Fibroblast of peridontal ligament (primary cell): Measurements from ENCODE around the gene SLC37A3.

Experiments
- DNase-seq: peaks from one replicate; pipeline ENCODE4 v3.0.0-alpha.2; 2010; ENCODE audit errors: extremely low read depth

Gene SLC37A3

DNA sequence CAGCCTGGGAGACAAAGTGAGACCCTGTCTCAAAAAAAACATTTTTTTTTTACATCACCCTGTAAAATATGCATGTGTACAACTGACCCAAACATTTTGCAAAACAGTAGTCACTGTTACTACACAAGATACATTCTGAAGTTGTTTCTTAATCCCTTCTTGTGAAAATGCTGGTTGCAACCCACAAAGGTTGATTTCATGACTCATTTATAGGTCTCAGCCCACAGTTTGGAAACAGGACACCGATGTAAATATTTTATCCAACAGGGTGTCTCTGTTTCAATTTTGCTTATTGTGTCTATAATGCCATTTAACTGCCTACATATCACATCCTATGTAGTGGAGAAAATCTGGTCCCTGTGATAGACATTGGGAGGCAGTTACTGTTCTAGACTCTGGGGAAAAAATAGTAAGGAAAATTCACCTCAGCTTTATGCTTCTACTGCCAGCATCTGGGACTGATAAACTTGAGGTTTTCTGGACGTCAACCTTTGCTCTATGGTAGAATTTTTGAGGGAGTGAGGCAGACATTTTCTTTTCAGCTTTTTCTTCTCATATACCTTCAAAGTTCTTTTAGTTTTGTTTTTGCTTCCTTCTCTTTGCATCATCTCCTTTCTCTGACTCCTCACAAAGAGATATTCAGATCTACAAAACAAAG lies 4.0 kb upstream of the SLC37A3 start:
- DNase-seq = peak; percentile 76

DNA sequence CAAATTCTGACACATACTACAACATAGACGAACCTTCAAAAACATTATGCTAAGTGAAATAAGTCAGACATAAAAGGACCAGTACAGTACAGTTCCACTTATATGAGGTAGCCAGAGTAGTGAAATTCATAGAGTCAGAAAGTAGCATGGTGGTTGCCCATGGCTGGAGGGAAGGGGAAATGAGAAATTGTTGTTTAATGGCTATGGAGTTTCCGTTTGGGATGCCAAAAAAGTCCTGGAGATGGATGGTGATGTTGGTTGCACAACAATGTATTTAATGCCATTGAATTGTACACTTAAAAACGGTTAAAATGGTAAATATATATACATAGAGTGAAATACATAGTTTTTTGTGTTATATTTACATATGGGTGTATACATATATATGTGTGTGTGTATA lies 2.1 kb upstream of the SLC37A3 start:
- DNase-seq = no peak

DNA sequence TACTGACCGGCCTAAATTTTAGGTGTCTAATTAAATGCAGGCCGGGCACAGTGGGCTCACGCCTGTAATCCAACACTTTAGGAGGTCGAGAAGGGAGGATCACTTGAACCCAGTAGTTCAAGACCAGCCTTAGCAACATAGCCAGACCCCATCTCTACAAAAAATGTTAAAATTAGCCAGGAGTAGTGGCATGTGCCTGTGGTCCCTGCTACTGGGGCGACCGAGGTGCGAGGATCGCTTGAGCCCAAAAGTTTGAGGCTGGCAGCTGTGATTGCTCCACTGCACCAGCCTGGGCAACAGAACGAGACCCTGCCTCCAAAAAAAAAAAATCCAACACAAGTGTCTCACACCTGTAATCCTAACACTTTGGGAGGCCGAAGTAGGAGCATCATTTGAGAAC lies 491 bp upstream of the SLC37A3 start:
- no peak for DNase-seq

DNA sequence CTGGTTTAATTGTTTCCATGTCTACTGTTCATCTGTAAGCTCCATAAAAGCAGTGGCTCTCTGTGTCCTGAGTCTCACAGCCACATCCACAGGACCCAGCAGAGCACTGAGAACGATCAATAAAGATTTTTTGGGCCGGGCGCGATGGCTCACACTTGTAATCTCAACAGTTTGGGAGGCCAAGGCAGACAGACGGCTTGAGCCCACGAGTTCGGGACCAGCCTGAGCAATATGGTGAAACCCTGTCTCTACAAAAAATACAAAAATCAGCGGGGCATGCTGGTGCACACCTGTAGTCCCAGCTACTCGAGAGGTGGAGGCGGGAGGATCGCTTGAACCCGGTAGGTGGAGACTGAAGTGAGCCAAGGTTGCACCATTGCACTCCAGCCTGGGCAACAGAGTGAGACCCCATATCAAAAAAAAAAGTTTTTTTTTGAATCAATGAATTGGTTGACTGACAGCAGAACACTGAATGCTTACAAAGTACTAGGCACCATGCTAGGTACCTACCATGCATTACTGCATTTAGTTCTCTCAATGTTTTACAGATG lies 4.5 kb downstream of the SLC37A3 start:
- DNase-seq = no peak

DNA sequence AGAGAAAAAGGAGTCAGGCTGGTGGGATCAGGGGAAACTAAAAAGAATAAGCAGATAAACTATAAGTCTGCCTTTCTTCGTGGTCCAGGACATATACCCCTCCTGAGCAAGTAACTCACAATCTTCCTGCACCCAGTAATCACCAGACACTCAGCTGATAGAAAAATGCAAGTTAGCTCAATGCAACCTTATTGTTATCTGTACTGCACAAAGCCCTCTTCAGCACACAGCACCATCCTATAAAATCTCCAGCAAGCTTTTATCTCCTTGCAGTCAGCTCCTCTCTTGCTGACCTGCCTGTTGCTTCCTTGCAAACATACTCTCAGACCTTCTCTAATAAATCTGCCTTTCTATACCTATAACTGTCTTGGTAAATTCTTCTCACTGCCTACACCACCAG lies 6.7 kb downstream of the SLC37A3 start:
- no peak for DNase-seq

DNA sequence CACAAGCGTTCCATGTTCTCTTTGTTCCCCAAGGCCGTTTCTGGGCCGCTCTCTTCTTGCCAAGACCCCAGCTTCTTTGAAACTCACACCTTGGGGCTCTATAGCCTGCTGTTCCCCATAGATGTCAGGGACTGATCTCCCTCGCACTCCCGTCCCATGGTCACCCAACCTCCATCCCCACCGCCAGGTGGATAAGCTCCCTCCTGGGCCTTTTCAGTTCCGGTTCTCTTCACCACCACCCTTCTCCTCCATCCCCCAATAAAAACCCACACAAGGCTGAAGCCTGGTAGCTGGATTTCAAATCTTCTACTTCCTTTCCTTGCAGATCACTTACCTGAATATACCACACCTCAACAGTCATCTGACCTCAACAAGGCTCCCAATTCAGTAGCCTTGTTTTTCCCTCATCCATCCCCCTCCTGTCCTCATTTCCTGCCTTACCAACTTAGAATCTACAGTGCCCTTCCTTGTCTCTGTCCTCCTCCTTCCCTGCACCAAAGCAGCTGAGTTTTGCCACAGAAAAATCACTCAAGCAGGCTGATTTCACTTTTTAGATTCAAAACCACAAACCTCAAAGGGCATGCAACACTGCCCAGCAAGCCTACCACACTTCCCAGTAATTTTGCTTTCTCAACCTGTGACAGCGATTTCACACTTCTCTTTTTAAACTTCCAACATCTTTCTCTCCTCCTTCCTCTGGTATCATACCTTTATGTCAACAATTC lies 7.7 kb downstream of the SLC37A3 start:
- DNase-seq = peak; percentile 70

DNA sequence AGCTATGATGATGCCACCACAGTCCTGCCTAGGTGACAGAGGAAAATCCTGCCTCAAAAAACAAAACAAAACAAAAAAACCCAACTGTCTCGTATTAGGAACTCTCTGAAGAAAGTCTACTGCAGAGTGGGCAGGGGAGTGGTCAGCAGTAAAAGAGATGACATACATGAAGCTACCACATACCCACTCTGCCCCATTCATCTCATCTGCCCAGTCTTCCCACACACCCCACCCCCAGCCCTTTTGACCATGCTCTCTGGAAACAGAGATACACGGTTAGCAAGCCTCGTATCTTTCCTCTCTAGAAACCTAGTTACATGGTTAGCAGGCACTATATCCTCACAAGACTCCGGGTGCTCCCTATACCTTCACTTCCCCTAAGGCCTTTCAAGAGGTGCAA lies 8.3 kb downstream of the SLC37A3 start:
- DNase-seq = no peak

DNA sequence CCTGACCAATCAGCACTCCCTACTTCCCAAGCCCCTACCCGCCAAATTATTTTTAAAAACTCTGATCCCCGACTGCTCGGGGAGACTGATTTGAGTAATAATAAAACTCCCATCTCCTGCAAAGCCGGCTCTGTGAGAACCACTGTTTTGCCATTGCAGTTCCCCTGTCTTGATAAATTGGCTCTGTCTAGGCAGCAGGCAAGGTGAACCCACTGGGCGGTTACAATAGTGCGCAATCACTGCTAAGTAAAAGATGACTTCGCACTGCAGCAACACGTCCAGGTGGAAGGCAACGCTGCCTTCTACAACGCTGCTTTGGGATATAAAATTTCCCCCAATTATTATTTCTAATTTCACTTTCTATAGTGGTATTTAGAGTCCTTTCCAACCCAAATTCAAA lies 8.9 kb downstream of the SLC37A3 start:
- no peak for DNase-seq

DNA sequence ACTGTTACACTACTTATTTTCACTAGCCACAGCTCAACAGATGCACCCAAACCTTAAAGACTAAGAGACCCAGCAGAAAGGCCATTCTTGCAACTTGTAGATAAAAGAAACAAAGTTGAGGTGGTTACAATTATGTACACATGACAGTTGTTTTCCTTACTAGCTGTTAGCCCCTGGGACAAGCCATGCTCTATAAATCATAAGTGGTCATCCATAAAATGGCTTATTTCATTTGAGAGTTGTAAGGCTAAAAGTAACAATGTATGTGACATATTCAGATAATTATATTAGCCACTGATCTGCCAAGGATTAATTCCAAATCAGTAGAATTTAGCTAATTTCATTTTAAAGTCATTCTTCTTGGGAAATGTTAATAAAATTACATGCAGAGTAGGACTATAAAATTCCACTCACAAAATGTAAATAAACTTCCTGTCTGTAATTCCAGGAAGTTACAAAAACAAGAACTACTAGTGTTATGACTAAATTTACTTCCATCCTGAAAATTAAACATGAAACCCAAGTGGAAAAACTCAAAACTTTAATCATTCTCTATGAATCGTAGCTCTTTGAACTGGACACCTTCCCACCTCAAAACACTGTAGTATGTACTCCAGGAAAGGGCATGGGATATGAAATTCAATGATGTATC lies 13.3 kb downstream of the SLC37A3 start:
- no peak for DNase-seq

DNA sequence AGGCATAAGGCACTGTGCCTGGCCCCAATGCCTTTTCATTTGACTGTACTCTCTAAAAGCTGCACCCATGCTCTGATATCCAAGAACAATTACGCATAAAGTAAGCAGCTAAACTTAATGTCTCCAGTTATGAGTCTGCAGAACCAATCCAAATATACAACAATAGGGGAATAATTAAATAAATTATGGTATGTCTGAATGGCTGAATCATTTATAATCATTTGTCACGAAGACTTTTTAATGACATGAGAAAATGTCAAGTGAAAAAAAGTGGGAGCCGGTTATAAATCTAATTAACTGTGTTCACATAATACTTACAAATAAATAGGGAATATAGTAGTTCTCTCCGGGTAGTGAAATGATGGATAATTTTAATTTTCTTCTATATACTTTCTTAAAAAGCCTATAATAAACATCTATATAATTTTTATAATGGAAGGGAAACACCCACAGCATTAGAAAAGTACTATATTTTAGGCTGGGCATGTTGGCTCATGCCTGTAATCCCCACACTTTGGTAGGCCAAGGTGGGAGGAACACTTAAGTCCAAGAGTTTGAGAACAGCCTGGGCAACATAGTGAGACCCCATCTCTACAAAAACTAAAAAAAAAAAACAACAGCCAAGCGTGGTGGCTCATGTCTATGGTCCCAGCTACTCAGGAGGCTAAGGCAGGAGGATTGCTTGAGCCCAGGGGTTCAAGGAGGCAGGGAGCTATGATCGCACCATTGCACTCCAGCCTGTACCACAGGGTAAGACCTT lies 14.2 kb downstream of the SLC37A3 start:
- DNase-seq = no peak

DNA sequence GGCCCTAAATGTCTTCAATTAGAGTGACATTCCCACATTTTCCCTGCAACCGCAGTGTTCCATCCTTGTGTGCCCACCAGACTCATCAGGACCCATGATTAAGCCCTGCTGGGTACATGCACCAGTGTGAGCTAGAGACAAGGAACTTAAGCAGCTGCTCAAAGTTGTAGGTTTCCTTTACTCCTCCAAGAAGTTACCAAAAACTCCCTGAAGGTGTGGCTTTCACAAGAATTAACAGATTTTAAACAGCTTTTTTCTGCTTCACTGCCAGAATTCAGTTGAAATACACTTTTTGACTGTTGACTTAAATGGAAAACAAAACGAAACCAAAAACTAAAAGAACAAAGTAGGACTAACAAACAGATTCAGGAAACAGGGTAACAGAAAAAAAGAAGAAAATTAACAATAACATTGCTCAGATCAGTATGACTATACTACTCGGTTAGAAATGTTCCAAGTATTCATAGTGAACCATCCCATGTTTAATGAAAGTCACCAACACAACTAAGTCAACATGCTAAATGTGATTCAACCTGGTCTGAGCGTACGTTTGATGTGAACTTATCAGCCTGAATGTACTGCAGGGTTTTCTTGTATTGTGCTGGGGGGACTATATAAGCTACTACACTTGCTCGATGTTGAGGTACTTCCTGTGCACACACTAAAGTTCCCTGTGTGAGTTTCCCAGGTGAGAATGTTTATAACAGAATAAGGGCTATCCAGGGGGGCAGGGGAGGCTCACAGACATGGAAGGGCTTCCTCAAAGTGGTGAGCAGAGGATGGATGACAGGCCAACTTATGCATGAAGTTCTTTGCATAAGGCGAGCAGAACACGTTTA lies 22.2 kb downstream of the SLC37A3 start:
- DNase-seq = peak; percentile 9

DNA sequence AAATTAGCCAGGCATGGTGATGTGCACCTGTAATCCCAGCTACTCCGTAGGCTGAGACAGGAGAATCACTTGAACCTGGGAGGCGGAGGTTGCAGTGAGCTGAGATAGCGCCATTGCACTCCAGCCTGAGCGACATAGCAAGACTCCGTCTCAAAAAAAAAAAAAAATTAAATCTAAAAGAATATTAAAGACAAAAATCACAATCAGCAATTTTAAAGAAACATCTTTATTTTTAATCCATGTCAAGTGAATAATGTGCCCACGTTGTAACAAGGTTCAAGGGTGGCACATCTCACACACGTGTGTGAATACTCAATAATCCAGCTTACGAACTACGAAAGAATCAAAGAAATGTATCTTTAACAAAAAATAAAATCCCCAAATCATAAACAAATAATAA lies 23.0 kb downstream of the SLC37A3 start:
- DNase-seq = no peak

DNA sequence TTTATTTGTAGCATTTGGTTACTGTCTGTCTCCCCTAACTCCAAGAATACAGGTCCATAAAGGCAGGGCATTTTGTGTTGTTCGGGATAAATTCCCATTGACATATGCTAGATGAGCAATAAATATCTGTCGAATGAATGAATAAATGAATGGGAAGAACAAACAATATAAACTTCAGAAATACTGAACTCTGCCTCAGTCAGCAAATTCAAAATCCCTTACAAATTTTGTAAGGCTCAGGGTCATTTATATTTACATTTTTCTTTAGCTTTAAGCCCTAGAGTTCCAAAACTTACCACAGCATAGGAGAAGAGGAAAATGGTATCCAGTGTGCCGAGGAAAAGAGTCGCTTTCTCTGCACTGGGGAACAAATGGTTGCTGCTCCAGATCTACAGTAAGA lies 29.0 kb downstream of the SLC37A3 start:
- DNase-seq = no peak

DNA sequence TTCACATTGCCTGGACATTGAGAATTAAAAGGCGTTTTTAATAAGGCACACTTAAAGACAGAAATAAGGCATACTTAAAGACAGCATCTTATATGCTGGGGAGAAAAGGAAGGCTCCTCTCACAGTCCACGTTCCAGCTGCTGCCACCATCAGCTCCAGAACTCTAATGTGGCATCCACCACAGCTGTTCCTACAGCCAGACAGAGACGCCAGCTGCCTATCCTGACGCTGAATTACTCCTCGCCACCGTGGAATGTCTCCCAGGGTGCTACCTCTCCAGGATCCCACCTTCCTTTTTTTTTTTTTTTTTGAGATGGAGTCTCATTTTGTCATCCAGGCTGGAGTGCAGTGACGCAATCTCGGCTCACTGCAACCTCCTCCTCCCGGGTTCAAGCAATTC lies 30.8 kb downstream of the SLC37A3 start:
- DNase-seq = no peak

DNA sequence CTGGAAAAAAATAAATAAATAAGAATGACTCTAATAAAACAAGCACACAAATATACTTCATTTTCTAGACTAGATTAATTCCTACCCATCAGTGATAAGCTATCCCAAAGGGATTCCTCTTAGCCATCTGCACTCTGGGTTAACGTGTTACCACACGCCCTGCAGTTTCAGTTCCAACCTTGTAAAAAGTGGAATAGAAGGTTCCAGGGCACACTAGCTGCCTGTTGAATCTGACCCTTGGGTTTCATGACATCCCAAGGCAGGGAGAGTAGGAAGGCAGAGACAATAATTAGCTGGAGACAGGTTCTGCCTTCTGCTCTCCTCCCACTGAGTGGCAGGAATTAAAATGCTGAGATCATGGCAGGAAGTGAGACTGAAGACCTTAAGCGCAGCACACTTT lies 33.5 kb downstream of the SLC37A3 start:
- no peak for DNase-seq

DNA sequence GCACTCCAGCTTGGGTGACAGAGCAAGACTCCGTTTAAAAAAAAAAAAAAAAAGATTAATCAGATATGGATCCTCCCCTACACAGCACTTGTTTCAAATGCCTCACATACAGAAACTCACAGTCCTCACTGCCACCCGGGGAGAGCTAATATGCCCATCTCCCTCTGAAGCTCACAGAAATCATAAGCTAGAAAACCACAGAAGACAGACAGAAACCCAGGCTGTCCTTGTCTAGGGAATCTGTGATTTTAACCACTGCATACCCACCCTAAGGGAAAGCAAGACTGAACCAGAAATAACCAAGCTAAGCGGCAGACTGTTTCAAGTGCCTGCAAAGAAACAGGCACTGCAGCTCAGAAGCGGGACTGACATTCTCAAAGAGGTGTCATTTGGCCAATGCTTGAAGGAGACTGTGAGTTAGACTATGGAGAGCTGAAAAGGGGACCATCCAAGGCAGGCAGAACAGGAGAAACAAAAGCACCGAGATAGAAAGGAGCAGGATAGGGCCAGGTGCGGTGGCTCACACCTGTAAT lies 37.6 kb downstream of the SLC37A3 start:
- no peak for DNase-seq

DNA sequence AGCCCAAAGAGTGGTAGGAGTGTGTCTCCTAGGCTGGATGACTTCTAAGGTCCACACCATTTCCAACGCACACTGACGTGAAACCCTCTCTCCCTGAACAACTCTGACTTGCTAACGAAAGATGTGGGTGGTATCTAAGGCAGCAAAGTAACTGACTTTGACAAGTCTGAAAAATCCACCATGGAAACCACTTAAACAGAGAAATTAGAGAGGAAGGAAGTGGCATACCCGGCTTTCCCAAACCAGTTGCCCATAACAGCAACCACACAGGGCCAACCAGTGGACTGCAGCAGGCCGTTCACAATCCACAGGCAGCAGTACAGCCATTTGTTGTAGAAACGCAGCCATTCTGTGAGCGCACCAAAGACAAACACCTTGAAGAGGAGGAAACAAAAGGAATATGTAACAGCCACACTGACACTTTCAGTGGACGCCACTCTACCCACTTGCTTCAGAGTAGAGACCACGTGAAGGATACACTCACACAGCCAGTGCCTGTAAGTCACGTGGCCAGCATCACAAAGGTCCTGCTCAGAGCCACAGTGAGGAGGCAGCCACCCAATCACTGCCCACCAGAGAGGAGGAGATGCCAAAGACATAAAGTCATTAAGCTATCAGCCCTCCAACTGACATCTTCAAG lies 39.8 kb downstream of the SLC37A3 start:
- DNase-seq = no peak

DNA sequence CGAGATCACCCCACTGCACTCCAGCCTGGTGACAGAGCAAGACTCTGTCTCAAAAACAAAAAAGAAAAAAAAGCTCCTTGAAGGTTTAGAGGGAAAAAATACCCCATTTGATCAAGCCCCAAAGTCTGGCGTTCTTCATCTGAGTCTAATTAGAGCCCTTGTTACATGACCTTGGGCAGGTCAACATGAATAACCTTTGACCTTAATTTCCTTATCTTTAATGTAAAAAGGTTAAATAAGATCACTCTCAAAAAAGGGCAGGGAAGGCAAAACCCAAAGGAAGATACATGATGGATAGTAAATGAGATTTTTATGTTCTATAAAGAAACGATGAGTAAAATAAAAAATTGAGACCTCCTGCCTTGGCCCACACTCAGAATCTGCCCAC lies 40.3 kb downstream of the SLC37A3 start:
- no peak for DNase-seq

DNA sequence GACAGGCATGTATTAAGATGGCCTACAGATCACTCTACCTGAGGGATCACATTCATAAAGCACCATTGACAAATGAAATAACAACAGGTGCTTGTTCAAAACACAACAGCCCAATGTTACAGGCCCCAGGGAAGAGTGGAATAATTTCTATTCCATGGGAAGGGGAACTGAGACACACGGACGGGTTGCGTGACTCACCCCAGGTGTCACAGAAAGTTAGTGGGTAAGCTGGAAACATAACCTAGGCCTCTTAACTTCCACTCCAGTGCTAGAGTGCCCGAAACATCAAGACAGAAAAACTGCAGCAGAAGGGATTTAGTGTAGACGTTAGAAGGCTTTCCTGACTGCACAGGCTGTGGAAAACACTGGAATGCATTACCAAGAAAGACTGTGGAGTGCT lies 48.3 kb downstream of the SLC37A3 start:
- no peak for DNase-seq

DNA sequence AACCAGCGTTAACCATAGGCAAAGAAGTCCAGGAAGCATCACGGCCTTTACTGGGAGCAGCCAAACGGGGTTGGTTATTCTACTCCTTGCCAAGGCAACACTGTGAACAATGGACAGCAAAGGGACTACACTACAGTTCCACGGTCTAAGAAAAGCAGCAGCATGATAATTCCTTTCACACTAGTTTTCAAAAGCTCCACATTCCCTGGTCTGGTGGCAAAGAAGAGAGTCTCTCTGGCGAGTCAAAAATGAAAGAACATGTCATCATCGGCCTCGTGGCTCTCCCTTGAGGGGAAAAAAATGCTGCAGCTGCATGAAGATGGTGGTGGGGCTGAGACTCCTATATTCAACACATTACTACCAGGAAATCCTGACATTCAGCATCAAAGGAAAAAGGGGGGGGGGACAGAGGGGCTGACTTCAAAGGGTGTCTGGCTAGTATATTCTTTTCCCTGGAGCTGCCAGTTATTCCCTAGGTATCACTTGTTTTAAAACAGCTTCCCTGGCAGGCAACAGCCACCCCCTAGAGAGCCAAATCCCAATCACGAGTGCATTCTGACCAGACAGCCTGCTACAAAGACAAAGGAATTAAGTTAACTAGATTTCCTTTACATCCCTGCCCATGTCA lies 49.1 kb downstream of the SLC37A3 start:
- DNase-seq = peak; percentile 63
